ENCODE data around the gene RPP25.
"Not testable (repeated sequence)": the region's sequence is repeated elsewhere in the genome, so short reads cannot be mapped to it uniquely, and the experiment has no call there.

The RPP25 gene

DNA sequence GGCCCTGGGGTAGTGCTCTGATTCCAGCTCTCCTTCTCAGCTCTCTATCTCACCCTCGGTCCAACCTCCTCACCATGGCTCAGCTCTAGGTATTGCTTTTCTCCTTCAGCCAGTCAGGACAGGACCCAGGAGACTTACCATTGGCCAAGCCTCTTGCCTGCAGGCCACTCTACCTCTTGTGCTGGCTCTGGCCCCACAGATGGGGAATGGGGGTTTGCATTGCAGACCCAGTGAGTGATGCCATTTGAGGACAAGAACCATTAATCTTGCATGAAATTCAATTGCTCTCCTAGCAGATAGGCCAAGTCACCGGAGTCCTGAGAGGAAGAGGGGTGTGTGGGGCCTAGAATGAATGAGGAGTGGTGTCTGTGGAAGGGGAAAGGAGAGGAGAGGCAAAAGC lies 6.1 kb upstream of the RPP25 start:
- DNase-seq (ENCODE audit: low spot score) = no peak

DNA sequence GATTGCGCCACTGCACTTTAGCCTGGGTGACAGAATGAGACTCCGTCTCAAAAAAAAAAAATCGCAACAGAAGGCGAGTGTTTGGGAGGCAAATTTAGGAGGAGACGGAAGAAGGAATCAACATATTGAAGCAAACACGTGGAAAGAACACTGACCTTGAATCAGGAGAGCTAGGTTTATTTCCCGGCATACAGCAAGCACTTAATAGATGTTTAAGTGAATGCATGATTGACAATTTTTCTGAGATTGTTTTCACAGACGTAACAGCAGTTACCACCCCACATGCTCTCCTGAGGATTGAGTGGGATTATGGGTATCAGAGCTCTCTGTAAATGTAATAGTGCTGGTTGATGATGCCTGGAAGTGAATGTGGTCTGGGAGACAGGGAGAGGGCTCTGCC lies 5.6 kb upstream of the RPP25 start:
- no peak for DNase-seq (ENCODE audit: low spot score)

DNA sequence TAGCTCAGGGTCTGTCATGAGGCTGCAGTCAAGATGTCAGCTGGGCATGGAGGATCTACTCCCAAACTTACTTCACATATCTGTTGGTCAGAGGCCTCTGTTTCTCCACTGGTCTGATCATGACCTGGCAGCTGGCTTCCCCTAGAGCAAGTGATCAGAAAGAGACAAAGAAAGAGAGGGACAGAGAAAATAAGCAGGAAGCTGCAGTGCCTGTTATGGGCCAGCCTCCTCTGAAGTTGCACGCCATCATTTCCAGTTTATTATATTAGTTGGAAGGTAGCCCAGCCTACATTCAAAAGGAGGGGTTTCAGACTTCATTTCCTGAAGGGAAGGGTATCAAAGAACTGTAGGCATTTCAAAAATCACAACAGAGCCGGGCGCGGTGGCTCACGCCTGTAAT lies 5.0 kb upstream of the RPP25 start:
- no peak for DNase-seq (ENCODE audit: low spot score)

DNA sequence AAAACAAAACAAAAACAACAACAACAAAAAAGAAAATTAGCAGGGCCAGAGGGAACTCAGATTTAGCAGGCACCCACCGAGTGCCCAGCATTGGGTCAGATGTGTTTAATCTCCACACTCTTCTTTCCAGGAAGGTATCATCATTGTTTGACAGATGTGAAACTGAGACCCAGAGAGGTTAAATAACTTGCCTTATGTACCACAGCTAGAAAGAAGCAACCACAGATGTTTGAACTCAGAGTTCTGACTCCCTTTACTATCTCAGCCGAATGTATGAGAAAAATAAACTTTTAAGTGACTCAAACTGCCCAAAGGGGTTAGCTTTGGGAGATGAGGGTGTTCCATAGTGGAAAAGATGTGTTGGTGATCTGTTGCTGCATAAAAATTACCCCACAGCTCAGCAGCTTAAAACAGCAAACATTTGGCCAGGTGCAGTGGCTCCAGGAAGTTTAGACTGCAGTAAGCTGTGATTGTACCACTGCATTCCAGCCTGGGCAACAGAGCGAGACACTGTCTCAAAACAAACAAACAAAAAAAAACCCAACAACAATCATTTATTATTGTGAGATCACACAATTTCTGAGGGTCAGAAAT lies 4.5 kb upstream of the RPP25 start:
- no peak for DNase-seq (ENCODE audit: low spot score)

DNA sequence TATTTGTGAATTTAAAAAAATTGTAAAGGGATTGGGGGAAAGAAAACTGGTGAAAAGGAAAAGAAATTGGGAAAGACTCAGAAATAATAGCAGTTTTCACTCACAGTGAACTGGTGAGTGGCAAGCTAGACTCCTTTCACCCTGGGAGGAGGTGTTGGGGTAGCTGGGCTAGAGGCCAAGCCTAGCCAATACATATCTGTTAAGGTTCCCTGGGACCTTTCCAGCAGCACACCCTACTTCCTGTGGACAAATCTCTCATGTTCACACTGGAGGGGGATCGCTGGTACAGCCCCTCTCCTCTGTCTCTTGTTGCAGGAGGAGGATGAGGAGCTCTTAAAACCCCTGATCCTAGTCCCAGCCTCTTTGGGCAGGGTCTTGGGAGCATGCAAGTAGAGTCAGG lies 3.7 kb upstream of the RPP25 start:
- DNase-seq (ENCODE audit: low spot score) = no peak

DNA sequence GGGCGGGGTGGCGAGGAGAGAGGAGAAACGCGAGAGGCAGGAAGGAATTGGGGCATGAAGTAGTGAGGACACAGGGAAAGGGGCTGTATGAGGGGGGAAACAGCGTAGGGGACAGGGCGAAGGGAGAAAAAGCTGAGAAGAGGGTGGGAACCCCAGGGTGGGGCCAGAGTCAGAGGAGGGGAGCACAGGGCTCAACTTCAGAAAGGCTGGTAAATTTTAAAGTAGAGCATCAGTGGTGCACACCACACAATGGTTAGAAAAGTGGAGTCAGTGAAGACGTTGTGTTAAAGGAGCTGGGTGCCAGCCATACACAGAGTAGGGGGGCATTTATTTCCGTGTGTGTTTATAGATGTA lies 3.0 kb upstream of the RPP25 start:
- DNase-seq (ENCODE audit: low spot score) = no peak

DNA sequence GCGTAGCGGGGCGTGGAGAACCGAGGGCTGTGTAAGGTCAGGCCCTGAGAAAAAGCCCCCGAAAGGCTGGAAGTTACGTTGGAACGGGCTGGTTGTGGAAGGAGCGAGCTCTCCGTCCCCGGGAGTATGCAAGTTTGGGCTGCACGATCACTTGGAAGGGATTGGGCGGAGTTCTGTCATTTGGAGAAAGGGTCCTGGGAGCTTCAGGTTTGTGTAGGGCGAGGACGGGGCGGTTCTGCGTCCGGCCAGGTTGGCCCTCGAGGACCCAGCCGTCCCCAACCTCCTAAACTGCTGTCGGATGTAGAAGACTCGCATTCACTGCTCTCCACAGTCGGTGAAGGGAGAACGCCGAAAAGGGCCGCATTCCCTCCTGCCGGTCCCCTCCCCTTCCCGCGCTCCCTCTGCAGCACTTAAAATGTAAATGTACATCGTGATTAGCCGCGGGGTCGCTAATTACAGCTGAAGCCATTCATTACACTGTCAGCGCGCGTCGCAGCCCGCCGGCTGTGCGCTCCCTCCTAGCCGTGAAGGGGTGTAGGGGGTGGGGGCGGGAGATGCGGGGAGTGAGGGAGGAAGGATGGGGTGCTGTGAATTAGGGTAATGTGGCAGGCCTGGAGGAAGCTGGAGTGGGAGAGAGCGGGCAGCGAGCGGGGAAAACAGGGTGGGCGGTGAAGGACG lies 2.5 kb upstream of the RPP25 start:
- no peak for DNase-seq (ENCODE audit: low spot score)

DNA sequence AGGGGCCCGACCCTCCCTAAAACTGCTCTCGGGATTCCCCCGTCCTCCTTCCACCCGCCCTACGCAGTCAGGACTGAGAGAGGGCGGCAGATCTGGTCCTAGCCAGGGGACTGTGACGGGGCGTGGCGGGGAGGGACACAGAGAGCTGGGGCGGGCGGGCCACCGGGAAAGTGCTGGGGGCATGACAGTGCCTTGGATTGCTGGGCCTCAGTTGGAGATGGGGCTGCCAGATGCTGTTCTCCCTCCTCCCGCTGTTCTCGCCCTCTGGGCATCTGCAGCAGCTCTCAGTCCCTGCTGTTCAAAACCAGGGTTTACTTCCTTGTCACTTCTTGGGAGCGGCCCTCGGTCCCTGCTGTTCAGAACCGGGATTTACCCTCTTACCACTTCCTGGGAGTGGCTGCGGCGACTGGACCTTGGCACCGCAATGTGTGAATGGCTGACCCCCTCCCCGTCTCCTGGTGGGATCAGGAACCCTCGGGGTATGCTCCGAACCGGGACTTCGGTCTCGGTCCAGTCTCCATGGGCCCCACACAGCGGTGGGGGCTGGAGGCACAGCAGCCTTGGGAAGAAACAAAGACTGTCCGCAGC lies 1.8 kb upstream of the RPP25 start:
- DNase-seq (ENCODE audit: low spot score) = peak; percentile 24

DNA sequence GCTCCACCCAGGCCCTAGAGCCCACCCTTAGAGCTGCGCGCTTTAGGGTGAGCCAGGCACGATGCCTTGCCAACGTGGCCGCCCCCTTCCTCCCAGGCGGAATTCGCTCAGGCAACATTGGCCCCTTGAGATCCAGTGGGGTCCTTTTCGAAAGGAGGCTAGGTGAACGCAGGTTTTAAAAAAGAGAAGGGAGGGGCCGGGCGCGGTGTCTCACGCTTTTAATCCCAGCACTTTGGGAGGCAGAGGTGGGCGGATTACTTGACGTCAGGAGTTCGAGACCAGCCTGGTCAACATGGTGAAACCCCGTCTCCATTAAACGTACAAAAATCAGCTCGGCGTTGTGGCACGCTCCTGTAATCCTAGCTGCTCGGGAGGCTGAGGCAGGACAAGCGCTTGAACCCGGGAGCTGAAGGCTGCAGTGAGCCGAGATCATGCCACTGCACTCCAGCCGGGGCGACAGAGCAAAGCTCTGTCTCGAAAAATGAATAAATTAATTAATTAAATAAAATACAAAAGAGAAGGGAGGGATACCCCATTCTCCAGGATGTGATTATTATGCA lies 984 bp upstream of the RPP25 start:
- no peak for DNase-seq (ENCODE audit: low spot score)

DNA sequence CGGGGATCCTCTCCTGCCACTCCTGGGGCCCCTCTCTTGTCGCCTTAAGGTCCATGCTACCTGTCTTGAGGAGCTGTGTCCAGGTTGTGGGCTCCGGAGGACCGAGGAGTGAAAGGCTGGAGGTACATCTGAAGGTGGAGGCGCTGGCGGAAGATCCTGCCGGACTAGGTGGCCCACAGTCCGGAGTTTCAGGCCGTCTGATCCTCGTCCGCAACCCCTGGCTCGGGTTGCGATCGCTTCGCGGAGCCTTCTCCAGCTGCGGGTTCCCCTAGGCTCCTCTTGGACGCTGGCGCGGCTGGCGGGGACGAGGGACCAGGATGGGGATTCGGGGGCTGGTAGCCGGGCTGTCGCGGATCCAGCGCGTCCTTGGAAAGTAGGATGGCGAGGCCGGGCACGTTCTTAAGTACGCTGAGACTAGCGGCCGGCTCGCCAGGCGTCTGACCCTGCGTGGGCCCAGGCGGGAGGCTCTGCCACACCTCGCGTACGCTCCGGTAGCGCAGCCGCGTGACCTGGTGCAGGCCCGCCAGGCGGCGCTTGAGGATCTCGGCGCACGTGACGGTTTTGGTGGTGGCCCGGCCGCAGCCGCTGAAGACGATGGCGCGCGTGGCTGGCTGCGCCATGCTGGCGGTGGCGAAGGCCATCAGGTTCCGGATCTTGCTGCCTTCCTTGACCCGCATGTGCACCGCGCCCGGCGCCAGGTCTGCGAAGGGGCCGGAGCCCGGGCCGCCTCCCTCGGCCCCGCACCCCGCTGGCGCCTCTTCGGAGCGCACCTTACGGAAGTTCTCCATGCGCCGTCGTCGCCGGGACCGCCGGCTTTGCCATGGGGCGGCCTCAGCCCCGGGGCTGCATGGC lies 550 bp downstream of the RPP25 start:
- peak; percentile 73 for DNase-seq (ENCODE audit: low spot score)

DNA sequence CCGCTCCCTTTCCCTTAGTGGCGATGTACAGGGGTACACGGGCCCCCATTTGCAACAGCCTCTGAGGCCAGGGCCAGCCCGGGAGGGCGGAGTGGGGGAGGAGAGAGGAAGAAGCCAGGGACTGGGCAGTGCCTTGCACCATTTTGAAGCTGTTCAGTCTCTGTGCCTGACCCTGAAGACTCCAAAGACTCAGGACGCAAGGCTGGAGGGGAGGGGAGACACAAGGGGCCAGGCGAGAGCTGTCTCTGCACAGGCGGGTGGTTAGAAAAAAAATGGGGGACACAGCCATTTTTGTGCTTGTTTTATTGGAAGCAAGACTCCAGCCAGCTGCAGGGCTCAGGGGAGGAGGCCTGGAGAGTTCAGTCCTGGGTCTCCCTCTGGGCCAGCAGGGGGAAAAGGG lies 1.6 kb downstream of the RPP25 start:
- DNase-seq (ENCODE audit: low spot score) = no peak

DNA sequence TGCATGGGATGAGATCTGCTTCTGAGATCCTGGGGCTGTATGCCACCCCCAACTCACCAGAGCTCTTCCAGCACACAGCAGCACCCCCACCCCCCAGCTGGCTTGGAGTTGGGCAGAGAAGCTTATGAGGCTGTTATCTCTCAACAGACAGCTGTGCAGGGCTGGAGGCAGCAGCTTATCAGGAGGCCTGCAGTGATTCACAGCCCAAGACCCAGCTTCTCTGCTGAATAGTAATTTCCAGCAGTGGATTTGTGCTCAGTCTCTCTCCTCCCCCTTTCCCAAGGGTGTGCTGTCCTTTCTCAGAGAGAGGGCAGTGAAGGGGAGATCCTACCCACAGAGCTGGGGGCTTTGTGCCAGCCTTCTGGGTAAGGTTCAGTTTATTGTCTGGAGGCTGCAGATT lies 2.1 kb downstream of the RPP25 start:
- no peak for DNase-seq (ENCODE audit: low spot score)

DNA sequence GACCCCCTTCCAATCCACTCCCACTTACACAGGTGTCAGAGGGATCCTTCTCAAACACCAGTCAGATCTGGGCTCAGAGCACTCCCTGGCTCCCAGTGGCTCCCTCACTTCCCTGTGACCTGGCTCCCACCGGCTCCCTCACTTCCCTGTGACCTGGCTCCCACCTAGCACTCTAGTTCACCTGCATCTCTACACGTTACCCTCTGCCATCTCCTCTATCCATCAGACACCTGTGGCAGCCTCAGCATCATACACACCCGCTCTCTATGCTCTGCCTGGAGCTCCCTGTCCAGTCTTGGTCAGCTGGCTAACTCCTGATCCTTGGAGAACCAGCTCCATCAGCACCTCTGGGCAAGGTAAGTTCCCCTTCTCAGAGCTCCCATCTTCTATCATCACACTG lies 5.6 kb downstream of the RPP25 start:
- DNase-seq (ENCODE audit: low spot score) = no peak

DNA sequence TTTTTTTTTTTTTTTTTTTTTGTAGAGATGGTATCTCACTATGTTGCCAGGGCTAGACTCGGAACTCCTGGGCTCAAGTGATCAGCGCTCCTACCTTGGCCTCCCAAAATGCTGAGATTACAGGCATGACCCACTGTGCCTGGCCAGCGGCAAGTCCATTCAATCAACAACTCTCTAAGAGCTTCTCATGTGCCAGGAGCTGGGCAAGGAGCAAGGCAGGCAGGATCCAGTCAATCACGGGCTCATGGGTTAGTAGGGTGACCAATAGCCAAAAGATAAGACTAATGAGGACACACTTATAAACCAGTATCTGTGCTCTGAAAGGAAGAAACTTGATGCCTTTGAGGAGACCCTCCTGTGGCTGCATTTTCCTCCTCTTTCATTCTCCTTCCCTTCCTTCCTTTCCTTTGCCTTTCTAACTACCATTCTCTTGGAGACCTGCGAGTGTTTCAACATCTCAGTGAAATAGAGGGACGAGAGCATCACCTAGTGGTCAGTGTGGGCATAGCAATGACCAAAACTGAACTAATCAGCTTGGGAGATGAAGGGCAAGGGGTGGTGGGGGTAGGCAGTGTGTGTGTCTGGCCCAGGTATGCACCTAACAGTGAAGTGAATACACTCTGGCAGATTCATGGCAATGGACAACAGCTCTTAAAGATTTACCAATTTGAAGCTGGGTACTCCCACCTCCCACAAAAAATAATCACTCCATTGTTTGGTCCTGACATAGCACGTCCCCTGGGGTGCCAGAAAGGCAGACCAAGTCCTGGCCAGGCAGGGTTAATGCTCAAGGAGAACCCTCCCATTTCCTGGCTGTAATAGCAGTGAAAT lies 6.3 kb downstream of the RPP25 start:
- peak; percentile 72 for DNase-seq (ENCODE audit: low spot score)

DNA sequence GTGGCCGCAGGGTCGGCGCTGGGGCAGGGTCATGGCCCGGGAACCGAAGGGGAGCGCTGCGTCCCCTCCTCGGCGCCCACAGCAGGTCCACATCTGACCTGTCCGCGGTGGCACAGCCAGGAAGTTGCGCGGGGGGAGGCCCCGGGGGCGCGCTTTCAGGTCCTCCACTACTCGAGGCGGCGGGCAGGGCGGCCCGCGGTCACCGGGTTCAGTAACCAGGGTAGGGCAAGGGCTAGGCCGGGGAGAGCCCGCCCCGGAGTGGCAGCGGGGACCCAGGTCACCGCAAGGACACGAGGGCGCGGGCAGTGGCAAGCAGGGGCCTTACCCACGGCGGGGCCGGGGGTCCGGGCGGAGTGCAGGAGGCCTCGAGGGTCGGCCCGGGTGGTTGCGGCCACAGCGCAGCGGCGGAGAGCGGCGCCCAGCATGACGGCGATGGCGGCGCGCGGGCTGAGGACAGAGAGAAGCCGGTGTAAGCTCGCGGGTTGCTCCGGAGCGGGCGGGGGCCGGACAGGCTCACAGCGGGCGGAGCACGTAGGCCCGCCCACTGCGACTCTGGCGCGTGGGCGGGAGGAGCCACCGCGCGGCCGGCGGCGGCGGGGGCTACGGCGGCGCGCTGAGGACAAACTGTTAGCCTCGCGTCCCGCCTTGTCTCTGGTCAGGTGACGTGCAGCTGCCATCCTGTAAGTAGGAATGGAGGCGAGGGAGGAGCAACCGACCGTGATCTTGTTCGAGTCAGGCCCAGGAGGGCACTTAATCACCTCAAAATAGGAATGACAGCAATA lies 18.8 kb downstream of the RPP25 start, which contains the start of gene COX5A:
TSS of gene COX5A (minus strand) at position 484 of the 782 bp plus-strand sequence. CDS start at position 425, 59 bp downstream.
- DNase-seq (ENCODE audit: low spot score) = peak; percentile 88

DNA sequence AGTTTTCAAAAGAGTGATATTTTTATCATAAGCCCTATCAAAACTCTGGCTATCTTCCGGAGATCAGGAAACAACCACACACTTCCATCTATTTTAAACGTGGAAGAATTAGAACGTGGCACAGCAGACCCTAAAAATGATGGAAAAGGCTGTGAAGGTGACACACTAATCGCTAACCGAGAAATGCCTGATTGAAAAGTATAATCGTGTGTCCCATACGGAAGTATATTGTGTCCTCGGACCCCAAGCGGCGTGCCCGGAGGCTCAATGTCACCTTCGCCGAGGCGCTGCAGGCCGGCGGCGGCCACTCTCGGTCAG lies 19.3 kb downstream of the RPP25 start:
- DNase-seq (ENCODE audit: low spot score) = no peak

DNA sequence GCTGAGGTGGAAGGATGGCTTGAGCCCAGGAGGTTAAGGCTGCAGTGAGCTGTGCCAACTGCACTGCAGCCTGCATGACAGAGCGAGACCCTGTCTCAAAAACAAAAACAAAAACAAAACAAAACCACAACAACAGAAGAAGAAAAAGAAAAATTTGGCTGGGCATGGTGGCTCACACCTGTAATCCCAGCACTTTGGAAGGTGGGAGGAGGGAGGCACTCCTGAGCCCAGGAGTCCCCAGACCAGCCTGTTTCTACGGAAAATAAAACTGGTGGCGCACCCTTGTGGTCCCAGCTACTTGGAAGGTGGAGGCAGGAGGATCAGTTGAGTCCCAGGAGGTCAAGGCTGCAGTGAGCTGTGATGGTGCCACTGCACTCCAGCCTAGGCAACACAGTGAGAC lies 21.4 kb downstream of the RPP25 start:
- DNase-seq (ENCODE audit: low spot score) = not testable (repeated sequence)

DNA sequence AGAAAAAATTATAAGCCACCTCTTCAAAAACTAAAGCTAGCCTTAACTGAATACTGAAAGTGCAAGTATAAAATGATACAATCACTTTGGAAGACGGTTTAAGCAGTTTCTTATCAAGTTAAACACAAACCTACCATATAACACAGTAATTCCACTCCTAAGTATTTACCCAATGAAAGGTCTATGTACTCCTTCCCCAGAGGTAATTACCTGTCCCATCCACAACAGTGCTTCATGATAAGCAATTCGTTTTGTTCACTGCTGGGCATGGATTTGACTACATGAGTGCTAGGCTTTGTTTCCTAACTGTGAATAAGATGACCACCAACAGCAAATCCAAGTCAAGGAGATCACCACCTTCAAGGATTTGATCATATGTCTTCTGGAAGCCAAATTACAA lies 23.0 kb downstream of the RPP25 start:
- DNase-seq (ENCODE audit: low spot score) = no peak

DNA sequence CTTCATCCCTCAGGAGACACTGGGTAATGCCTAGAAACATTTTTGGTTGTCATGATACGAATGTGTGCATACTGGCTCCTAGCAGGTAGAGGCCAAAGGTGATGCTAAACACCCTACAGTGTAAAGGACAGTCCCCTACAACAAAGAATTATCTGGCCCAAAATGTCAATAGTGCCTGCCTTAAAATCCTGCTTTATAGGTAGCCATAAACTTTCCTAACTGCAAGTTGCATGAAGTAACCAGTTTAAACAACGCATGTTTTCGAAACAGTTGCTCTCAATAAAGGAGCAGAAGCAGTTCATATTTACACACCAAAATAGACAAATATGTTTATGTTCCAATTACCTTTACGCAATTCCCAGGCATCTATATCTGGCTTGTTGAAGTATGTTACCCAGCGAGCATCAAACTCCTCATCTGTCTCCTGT lies 27.8 kb downstream of the RPP25 start:
- no peak for DNase-seq (ENCODE audit: low spot score)

DNA sequence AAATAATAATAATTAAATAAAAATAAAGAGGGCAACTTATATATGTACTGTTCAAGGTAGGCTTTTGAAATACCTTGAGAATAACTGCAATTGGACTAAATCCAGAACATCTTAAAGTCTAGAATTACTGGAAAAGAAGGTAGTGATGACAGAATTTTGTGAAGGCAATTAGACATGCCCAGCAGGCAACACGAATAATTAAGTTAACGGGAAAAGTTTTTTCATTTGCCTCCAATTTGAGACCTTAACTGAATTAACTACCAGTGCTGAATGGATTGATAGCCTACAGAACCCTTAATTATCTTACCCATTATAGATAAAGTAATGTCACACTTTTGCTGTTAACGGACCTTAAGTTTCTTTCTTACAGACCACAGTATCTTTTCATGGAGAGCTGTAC lies 32.0 kb downstream of the RPP25 start:
- DNase-seq (ENCODE audit: low spot score) = no peak

DNA sequence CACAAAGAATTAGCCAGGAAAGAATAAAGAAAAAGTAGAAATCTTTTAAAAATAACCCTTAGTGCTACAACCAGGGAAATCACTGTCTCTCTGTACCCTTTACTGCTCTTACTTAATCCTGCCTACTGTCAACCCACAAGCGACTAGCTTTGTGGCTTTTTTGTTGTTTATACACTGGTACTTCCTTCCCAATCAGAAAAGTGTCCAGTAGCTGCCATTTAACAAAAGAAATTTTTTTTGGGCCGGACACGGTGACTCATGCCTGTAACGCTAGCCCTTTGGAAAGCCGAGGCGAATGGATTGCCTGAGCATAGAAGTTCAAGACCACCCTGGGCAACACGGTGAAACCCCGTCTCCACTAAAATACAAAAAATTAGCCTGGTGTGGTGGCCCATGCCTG lies 36.1 kb downstream of the RPP25 start:
- DNase-seq (ENCODE audit: low spot score) = no peak

All from germinal center (tissue), 1 donor.